Parathyroid adenoma (tissue), 2 donors: ENCODE data around the gene CNGB1.

ENCODE experiments used
- H2AFZ ChIP-seq: fragments of 300-600 bp; sonication (generic); one replicate; pipeline ENCODE4 v1.7.0; 2017; ENCODE audit warnings: antibody characterized with exemption, mild to moderate bottlenecking
- H3K27ac ChIP-seq: fragments of 300-600 bp; sonication (generic); one replicate; pipeline ENCODE4 v1.7.0; 2017
- H3K27me3 ChIP-seq: fragments of 300-600 bp; sonication (generic); one replicate; pipeline ENCODE4 v1.7.0; 2017; ENCODE audit warnings: low read length; ENCODE audit not compliant: control insufficient read depth, insufficient read depth
- H3K36me3 ChIP-seq: fragments of 300-600 bp; sonication (generic); one replicate; pipeline ENCODE4 v1.7.0; 2017; ENCODE audit warnings: low read length; ENCODE audit not compliant: control insufficient read depth, insufficient read depth
- H3K4me1 ChIP-seq: fragments of 300-600 bp; sonication (generic); one replicate; pipeline ENCODE4 v1.7.0; 2017; ENCODE audit warnings: control low read depth
- H3K4me2 ChIP-seq: fragments of 300-600 bp; sonication (generic); one replicate; pipeline ENCODE4 v1.7.0; 2017; ENCODE audit warnings: low read length
- H3K4me3 ChIP-seq: fragments of 300-600 bp; sonication (generic); one replicate; pipeline ENCODE4 v1.7.0; 2017; ENCODE audit warnings: low read depth, low read length
- H3K79me2 ChIP-seq: fragments of 300-600 bp; sonication (generic); one replicate; pipeline ENCODE4 v1.7.0; 2017; ENCODE audit warnings: control low read depth
- H3K9ac ChIP-seq: fragments of 300-600 bp; sonication (generic); one replicate; pipeline ENCODE4 v1.7.0; 2017; ENCODE audit warnings: mild to moderate bottlenecking
- H3K9me3 ChIP-seq: fragments of 300-600 bp; sonication (generic); one replicate; pipeline ENCODE4 v1.7.0; 2017; ENCODE audit warnings: low read length; ENCODE audit not compliant: control insufficient read depth
- CTCF ChIP-seq: fragments of 300-600 bp; sonication (generic); IDR thresholded peaks from one replicate; pipeline ENCODE4 v1.7.0; 2017; ENCODE audit warnings: antibody characterized with exemption, mild to moderate bottlenecking
- donor health status: primary hyperparathyroidism.

Gene CNGB1

GRCh38 chr16:57985204-57986181 lies 14.6 kb upstream of the CNGB1 start:
- H3K36me3 ChIP-seq, result no peaks in the 10 kb centered on the region
- H2AFZ ChIP-seq, result peak overlapping the region; percentile 92
- H3K27me3 ChIP-seq, result no peaks in the 10 kb centered on the region
- peak overlapping the region; percentile 60 for H3K4me2 ChIP-seq
- no peak overlapping the region for H3K27ac ChIP-seq
- H3K4me1 ChIP-seq, result peaks cover 10% of the 10 kb centered on the region
- H3K9me3 ChIP-seq, result no peaks in the 10 kb centered on the region
- H3K9ac ChIP-seq, result no peak overlapping the region
- no peaks in the 10 kb centered on the region for H3K79me2 ChIP-seq
- H3K4me3 ChIP-seq, result no peak overlapping the region
- TF ChIP-seq CTCF, result no peak

GRCh38 chr16:57984443-57985203 lies 13.7 kb upstream of the CNGB1 start:
- Histone ChIP-seq H3K79me2 (no peaks in the 10 kb centered on the region), H3K4me1 (peaks cover 10% of the 10 kb centered on the region), H3K27ac (no peak overlapping the region), H3K36me3 (no peaks in the 10 kb centered on the region), H3K4me3 (no peak overlapping the region), H3K4me2 (peak overlapping the region; percentile 60), H3K27me3 (no peaks in the 10 kb centered on the region), H3K9ac (no peak overlapping the region), H3K9me3 (no peaks in the 10 kb centered on the region), H2AFZ (peak overlapping the region; percentile 92)
- TF ChIP-seq CTCF, result no peak

- no peaks in the 10 kb centered on the region for H3K27me3 ChIP-seq
- no peak for TF ChIP-seq CTCF
- no peak overlapping the region for H3K4me3 ChIP-seq
- peaks cover 10% of the 10 kb centered on the region for H3K4me1 ChIP-seq
- no peaks in the 10 kb centered on the region for H3K79me2 ChIP-seq
- H3K27ac ChIP-seq, result no peak overlapping the region
- H2AFZ ChIP-seq, result no peak overlapping the region
- no peaks in the 10 kb centered on the region for H3K36me3 ChIP-seq
- H3K9ac ChIP-seq, result no peak overlapping the region
- no peaks in the 10 kb centered on the region for H3K9me3 ChIP-seq
- H3K4me2 ChIP-seq, result no peak overlapping the region
Observed at GRCh38 chr16:57982385-57982784, 11.5 kb upstream of the CNGB1 start.

GRCh38 chr16:57981636-57982035 lies 10.7 kb upstream of the CNGB1 start:
- H3K9me3 ChIP-seq, result no peaks in the 10 kb centered on the region
- H3K9ac ChIP-seq, result no peak overlapping the region
- no peak overlapping the region for H3K4me3 ChIP-seq
- no peaks in the 10 kb centered on the region for H3K27me3 ChIP-seq
- no peak overlapping the region for H3K27ac ChIP-seq
- H3K4me1 ChIP-seq, result peaks cover 10% of the 10 kb centered on the region
- no peaks in the 10 kb centered on the region for H3K79me2 ChIP-seq
- H2AFZ ChIP-seq, result no peak overlapping the region
- no peak overlapping the region for H3K4me2 ChIP-seq
- no peak for TF ChIP-seq CTCF
- H3K36me3 ChIP-seq, result no peaks in the 10 kb centered on the region
